Hematopoietic multipotent progenitor cell (in vitro differentiated cells): ENCODE results near the gene LRSAM1. TPM values are rescaled to one million over a fixed set of nuclear protein-coding genes. Genes with fewer than 3 reads are reported as not detected.
A peak's percentile ranks its signal among the peaks of the same experiment; 100 is the strongest.
"Not testable (repeated sequence)": the region's sequence is repeated elsewhere in the genome, so short reads cannot be mapped to it uniquely, and the experiment has no call there.

Experiments used
- DNase-seq, 3 donors: peaks; one replicate each; pipeline ENCODE4 v3.0.0-alpha.2; 2011 to 2015; ENCODE audit warnings: low read depth in 2 of 3, low spot score in 2 of 3
- total RNA-seq: library from RNA; depleted of rRNA; stranded (reverse); fragments of >200 nt; gene quantifications from one replicate; pipeline ENCODE4 v1.2.3, GENCODE V29; 2012

Gene LRSAM1
- total RNA-seq, 1 donor, result 14.0 TPM

DNA sequence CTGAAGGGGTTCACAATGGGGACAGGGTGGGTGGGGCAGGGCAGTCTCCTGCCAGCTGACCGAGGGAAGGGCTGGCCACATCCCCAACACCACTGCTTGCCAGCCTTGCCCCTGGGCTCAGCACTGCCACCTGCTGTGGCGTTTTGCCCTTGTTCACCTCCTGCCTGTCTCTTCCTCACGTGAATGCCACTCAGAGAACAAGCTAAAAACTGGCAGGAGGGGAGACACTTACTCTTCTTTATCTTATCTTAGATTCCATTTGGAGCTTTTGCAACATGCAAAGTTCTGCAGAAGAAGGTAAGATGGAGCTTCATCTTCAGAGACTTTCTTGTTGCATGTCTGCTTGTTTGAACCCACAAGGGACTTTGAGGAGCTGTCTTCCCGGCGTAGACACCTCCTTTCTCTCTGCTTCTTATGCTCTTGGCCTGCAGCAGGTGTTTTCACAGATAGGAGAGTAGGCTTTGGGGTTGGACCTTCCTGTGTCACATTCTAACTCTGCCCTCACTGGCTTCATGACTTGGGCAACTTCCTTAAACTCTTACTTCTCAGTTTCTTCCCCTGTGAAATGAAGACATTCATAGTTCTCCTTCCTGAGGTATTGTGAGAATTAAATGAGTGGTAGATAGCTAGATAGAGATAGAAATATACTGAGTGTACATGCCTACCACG, 4.1 kb downstream of the LRSAM1 start:
- DNase-seq, result peak in 2 of 3 donors; percentile 64 to 85

DNA sequence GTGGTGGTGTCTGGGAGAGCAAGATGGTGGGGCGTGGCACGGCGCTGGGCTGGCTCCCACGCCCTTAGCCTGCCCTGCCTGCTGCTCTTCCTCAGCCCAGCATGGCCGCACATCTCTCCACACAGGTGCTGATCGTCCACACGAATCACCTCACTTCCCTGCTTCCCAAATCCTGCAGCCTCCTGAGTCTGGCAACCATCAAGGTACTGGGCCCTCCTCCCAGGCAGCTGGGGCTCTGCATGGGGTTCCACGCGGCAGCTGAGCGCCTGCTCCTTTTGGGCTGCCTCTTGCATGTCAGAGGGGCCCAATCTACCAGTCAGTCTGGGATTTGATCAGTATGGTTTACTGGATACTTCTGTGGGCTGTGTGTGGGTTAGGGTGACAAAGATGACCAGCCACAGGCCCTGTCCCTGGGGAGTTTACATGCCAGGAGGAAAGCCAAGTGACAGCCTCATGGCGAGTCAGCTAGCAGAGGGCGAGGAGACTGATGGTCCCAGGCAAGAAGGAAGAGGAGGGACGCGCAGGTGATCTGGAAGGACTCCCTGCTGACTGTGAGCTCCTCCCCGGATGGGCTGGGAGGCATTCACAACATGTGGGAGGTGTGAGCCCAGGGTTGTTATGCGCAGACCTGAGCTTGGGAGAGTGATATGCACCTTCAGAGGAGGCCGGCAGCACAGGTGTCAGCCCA, 6.0 kb downstream of the LRSAM1 start:
- no peak for DNase-seq

- no peak for DNase-seq
These were observed 7.6 kb downstream of the LRSAM1 start for GRCh38 chr9:127458921-127459320.

GRCh38 chr9:127463382-127463781, 12.1 kb downstream of the LRSAM1 start:
- DNase-seq, result no peak

GRCh38 chr9:127463911-127464310, 12.6 kb downstream of the LRSAM1 start:
- no peak for DNase-seq

- DNase-seq, result not testable (repeated sequence)
These were observed 15.2 kb downstream of the LRSAM1 start for GRCh38 chr9:127466407-127466917.

GRCh38 chr9:127467621-127468020, 16.3 kb downstream of the LRSAM1 start:
- no peak for DNase-seq

- no peak for DNase-seq
These were observed 19.4 kb downstream of the LRSAM1 start for GRCh38 chr9:127470662-127471061.

- no peak for DNase-seq
These were observed 22.2 kb downstream of the LRSAM1 start for GRCh38 chr9:127473501-127473900.

DNA sequence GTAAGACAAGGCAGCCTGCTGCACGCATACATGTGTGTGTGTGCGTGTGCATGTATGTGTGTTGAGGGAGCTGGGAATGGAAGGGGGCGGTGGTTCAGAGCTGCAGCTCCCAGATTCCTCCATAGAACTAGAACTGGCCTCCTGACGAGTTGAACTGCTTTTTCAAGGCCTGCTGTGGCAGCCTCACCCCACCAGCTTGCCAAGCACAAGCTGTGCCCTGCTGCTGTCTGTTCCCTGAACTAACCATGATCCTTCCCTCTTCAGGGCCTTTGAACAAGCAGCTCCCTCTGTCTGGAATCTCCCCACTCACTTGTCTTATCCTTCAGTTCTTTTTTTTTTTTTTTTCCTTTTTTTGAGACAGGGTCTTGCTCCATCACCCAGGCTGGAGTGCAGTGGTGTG, 22.6 kb downstream of the LRSAM1 start:
- no peak for DNase-seq

- DNase-seq, result no peak
These were observed 23.3 kb downstream of the LRSAM1 start for GRCh38 chr9:127474592-127474991.

DNA sequence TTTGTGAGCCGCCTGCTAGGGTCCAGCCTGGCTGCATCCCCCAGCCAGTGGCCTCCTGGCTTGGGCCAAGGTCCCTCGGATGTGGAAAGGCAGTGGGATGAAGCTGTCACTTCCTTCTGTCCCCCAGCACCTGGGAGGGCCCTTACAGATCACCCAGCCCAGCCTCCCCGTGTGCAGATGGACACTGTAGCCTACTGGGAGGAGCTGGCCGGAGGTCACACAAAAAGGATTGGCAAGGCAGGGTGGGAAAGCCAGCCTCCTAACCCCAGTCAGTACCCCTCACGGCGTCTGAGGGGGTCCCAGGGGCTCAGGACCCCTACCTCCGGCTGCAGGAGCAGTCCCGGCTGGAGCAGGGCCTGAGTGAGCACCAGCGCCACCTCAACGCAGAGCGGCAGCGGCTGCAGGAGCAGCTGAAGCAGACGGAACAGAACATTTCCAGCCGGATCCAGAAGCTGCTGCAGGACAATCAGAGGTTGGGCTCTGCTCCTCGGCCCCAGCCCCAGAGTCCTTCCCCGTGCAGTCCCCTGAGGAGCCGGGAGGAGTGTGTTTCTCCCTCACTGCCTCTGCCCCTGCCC, 28.3 kb downstream of the LRSAM1 start:
- no peak for DNase-seq

- no peak for DNase-seq
These were observed 31.4 kb downstream of the LRSAM1 start for GRCh38 chr9:127482662-127483061.

GRCh38 chr9:127485995-127486394, 34.7 kb downstream of the LRSAM1 start:
- no peak for DNase-seq

DNA sequence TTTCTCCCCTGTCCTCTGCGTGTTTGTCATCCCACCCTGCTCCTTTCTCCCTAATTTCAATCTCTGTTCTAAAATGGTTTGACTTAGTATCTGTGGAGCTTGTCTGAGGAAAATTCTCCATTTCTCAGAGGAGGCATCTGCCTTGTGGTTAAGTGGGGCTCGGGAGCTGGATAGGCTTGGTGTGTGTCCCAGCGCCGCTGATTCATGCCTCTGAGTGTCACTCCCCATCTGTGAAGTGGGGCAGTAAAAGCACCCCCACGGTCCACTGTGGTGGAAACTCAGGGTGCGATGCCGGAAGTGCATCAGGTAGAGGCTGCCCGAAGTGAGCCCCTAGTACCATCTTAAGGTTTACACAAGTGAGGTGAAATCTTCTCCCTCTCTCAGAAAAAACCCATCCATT, 37.6 kb downstream of the LRSAM1 start:
- no peak for DNase-seq

DNA sequence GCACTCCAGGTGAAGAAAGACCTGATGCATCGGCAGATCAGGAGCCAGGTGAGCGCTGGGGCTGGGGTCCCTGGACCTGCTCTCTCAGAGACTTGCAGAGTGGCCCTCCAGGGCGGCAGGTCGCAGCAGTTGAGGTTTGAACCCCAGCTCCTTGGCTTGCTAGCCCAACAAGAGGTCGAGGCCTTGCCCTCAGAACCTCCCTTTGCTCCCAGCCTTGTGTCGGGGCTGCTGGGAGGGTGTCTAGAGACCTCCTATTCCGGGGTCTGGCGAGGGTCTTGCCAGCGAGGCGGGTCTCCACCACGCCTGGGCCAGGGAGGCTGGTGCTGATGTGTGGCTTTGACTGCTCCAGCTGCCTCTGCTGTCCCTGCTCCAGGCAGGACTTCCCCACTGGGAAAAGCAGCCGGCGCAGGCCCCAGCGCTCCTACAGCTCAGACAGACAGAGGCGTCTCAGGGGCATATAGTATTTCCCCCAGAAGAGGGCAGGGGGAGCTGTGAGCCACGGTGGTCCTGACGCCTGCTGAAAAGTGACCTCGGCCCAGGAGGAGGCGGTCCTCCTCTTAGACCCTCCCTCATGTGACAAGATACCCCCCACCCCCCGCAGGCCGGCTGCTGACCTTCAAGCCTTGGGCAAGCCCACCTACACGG, 38.3 kb downstream of the LRSAM1 start:
- DNase-seq, result no peak

GRCh38 chr9:127490535-127491230, 39.4 kb downstream of the LRSAM1 start:
- DNase-seq, result no peak

GRCh38 chr9:127491516-127491915, 40.2 kb downstream of the LRSAM1 start:
- no peak for DNase-seq

GRCh38 chr9:127492616-127493015, 41.3 kb downstream of the LRSAM1 start:
- DNase-seq, result no peak

DNA sequence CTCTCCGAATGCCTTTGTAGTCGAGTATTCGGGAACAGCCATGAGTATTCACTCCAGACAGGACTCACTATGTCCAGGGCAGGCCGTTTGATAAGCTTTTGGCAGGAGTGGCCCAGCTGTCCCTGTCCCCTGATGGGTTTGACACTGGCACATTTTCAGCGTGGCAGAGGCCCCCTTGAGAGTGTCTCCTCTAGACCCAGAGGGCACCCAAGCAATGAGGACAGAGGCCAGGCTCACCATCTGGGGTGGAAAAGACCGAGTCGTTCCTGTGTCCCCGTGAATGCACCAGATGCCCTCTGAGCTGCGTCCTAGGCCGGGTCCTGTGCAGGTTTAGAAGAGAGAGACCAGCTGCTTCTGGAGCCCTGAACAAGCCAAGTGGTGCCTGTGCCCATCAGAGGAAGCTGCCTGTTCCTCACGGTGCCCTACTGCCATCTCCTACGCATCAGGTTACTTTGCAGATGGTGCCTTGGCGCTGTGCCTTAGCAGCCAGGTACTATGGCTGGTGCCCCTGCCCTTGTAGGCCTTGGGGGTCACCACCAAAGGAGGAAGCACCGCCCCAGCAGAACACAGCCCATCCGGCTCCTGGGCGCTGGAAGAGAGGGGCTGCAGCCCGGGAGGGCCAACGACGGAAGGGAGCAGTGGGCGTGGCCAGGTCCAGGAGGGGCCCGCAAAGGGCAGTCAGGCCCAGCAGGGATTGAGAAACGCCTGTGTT, 42.4 kb downstream of the LRSAM1 start:
- no peak for DNase-seq
